ENCODE results near the gene XPC.

XPC gene

GRCh38 chr3:14152963-14153355, 25.4 kb downstream of the XPC start:
- DNase-seq = no peak
- in situ Hi-C loops (cut with HindIII; ENCODE audit: low pct_ligation_motif_present, low pct_unique_long_range_greater_than_20kb, low sequenced_read_pairs) = no loop called here

- no peak for DNase-seq
- in situ Hi-C loops (cut with HindIII; ENCODE audit: low pct_ligation_motif_present, low pct_unique_long_range_greater_than_20kb, low sequenced_read_pairs) = no loop called here
Observed at GRCh38 chr3:14152233-14152962, 26.0 kb downstream of the XPC start.

GRCh38 chr3:14151471-14152083, 26.8 kb downstream of the XPC start:
- no peak for DNase-seq
- in situ Hi-C loops (cut with HindIII; ENCODE audit: low pct_ligation_motif_present, low pct_unique_long_range_greater_than_20kb, low sequenced_read_pairs) = no loop called here

GRCh38 chr3:14150491-14151230, 27.7 kb downstream of the XPC start:
- no peak for DNase-seq
- in situ Hi-C loops (cut with HindIII; ENCODE audit: low pct_ligation_motif_present, low pct_unique_long_range_greater_than_20kb, low sequenced_read_pairs) = no loop called here

- DNase-seq = no peak
- in situ Hi-C loops (cut with HindIII; ENCODE audit: low pct_ligation_motif_present, low pct_unique_long_range_greater_than_20kb, low sequenced_read_pairs) = no loop called here
Observed at GRCh38 chr3:14150078-14150477, 28.3 kb downstream of the XPC start.

GRCh38 chr3:14148041-14148985, 30.1 kb downstream of the XPC start:
- no peak for DNase-seq

GRCh38 chr3:14147617-14148016, 30.8 kb downstream of the XPC start:
- no peak for DNase-seq
- in situ Hi-C loops (cut with HindIII; ENCODE audit: low pct_ligation_motif_present, low pct_unique_long_range_greater_than_20kb, low sequenced_read_pairs) = no loop called here

More at GRCh38 chr3:14148041-14148985, 30.1 kb downstream of the XPC start:
- in situ Hi-C loops (cut with HindIII; ENCODE audit: low pct_ligation_motif_present, low pct_unique_long_range_greater_than_20kb, low sequenced_read_pairs) = no loop called here

- in situ Hi-C loops (cut with HindIII; ENCODE audit: low pct_ligation_motif_present, low pct_unique_long_range_greater_than_20kb, low sequenced_read_pairs) = no loop called here
- DNase-seq = no peak
Observed at GRCh38 chr3:14147066-14147435, 31.4 kb downstream of the XPC start.

- in situ Hi-C loops (cut with HindIII; ENCODE audit: low pct_ligation_motif_present, low pct_unique_long_range_greater_than_20kb, low sequenced_read_pairs) = no loop called here
- DNase-seq = no peak
Observed at GRCh38 chr3:14146381-14147065, 31.9 kb downstream of the XPC start.

GRCh38 chr3:14145670-14146380, 32.6 kb downstream of the XPC start:
- no peak for DNase-seq
- in situ Hi-C loops (cut with HindIII; ENCODE audit: low pct_ligation_motif_present, low pct_unique_long_range_greater_than_20kb, low sequenced_read_pairs) = no loop called here

GRCh38 chr3:14145236-14145635, 33.2 kb downstream of the XPC start:
- DNase-seq = peak; percentile 39
- in situ Hi-C loops (cut with HindIII; ENCODE audit: low pct_ligation_motif_present, low pct_unique_long_range_greater_than_20kb, low sequenced_read_pairs) = no loop called here

- in situ Hi-C loops (cut with HindIII; ENCODE audit: low pct_ligation_motif_present, low pct_unique_long_range_greater_than_20kb, low sequenced_read_pairs) = no loop called here
- peak; percentile 96 for DNase-seq
Observed at GRCh38 chr3:14144423-14145075, 33.9 kb downstream of the XPC start.

GRCh38 chr3:14143271-14144225, 34.9 kb downstream of the XPC start:
- in situ Hi-C loops (cut with HindIII; ENCODE audit: low pct_ligation_motif_present, low pct_unique_long_range_greater_than_20kb, low sequenced_read_pairs) = no loop called here
- DNase-seq = peak; percentile 89

GRCh38 chr3:14142567-14143270, 35.7 kb downstream of the XPC start:
- in situ Hi-C loops (cut with HindIII; ENCODE audit: low pct_ligation_motif_present, low pct_unique_long_range_greater_than_20kb, low sequenced_read_pairs) = no loop called here
- no peak for DNase-seq

- in situ Hi-C loops (cut with HindIII; ENCODE audit: low pct_ligation_motif_present, low pct_unique_long_range_greater_than_20kb, low sequenced_read_pairs) = no loop called here
- no peak for DNase-seq
Observed at GRCh38 chr3:14141602-14142341, 36.6 kb downstream of the XPC start.

Data from ACHN (cell line).